Breast epithelium (tissue), 3 donors: Measurements from ENCODE around the gene RASL11A.

Experiments used
- CTCF ChIP-seq, 3 donors: fragments of 450-650 bp; IDR thresholded peaks; one replicate each; pipeline ENCODE4 v1.5.1; 2016 to 2017; ENCODE audit warnings: antibody characterized with exemption in 3 of 3, mild to moderate bottlenecking in 3 of 3, moderate library complexity in 3 of 3
- POLR2A ChIP-seq: fragments of 450-650 bp; IDR thresholded peaks from one replicate; pipeline ENCODE4 v1.6.1; 2016; ENCODE audit warnings: antibody characterized with exemption, mild to moderate bottlenecking, moderate library complexity
- POLR2AphosphoS5 ChIP-seq, 3 donors: sonication (generic); formaldehyde crosslinking; IDR thresholded peaks; one replicate each; pipeline ENCODE4 v1.6.1; 2017; ENCODE audit warnings: antibody characterized with exemption in 3 of 3

GRCh38 chr13:27270594-27271520 lies at the start of gene RASL11A:
- TF ChIP-seq CTCF (IDR thresholded peaks at IDR 0.05) (peak; percentile 79 to 93 (median 80)), POLR2AphosphoS5 (IDR thresholded peaks at IDR 0.05) (peak; percentile 48 to 78 (median 67)), POLR2A (no peak)
